GM23248 (cell line): ENCODE measurements around the gene AP2B1.

Experiments used
- EZH2 ChIP-seq: fragments of 200-600 bp; sonication (generic); IDR thresholded peaks from 2 replicates; pipeline ENCODE4 v1.6.1; 2018; ENCODE audit warnings: antibody characterized with exemption, mild to moderate bottlenecking; ENCODE audit not compliant: insufficient read depth, poor library complexity, severe bottlenecking
- EZH2phosphoT487 ChIP-seq: fragments of 200-600 bp; sonication (generic); IDR thresholded peaks from 2 replicates; pipeline ENCODE4 v1.6.1; 2018; ENCODE audit warnings: antibody characterized with exemption, moderate library complexity, mild to moderate bottlenecking, low read depth; ENCODE audit not compliant: insufficient read depth

GRCh38 chr17:35578197-35578928, 8.8 kb upstream of the AP2B1 start, which contains the start of gene PEX12:
- TF ChIP-seq EZH2phosphoT487 (no peak), EZH2 (no peak)
